Measurements from ENCODE around the gene CXCR6. TPM values are rescaled to one million over a fixed set of nuclear protein-coding genes. Genes with fewer than 3 reads are reported as not detected.

The CXCR6 gene
- total RNA-seq, 2 donors from 2014 or later, result 2.0 to 13.1 TPM

GRCh38 chr3:45955706-45956105 is 12.4 kb downstream of the CXCR6 start:
- H3K4me3 Mint-ChIP-seq, result no peak overlapping the region
- DNase-seq, result no peak
- no peaks in the 10 kb centered on the region for H3K27me3 Mint-ChIP-seq (ENCODE audit: low read depth)
- H3K36me3 Mint-ChIP-seq (ENCODE audit: insufficient read depth in 2 of 2), result peaks cover 47 to 58% of the 10 kb centered on the region in 2 donors
- H3K4me1 Mint-ChIP-seq (ENCODE audit: low read depth), result peaks cover 44% of the 10 kb centered on the region
- no peak for ATAC-seq (replicated peaks in 1 of 2)
- H3K9me3 Mint-ChIP-seq, result no peaks in the 10 kb centered on the region
- no peak overlapping the region for H3K27ac Mint-ChIP-seq

GRCh38 chr3:45957586-45957985 is 14.3 kb downstream of the CXCR6 start:
- Mint-ChIP-seq H3K4me3 (peak overlapping the region in 1 of 2 donors; percentile 8), H3K4me1 (ENCODE audit: low read depth) (peaks cover 46% of the 10 kb centered on the region), H3K27ac (no peak overlapping the region), H3K36me3 (ENCODE audit: insufficient read depth in 2 of 2) (peaks cover 43 to 59% of the 10 kb centered on the region in 2 donors), H3K9me3 (peaks cover 0 to 2% of the 10 kb centered on the region in 2 donors), H3K27me3 (ENCODE audit: low read depth) (no peaks in the 10 kb centered on the region)
- ATAC-seq (replicated peaks in 1 of 2), result no peak
- DNase-seq, result no peak

- H3K36me3 Mint-ChIP-seq (ENCODE audit: insufficient read depth in 2 of 2), result peaks cover 43 to 56% of the 10 kb centered on the region in 2 donors
- H3K4me3 Mint-ChIP-seq, result no peak overlapping the region
- ATAC-seq (replicated peaks in 1 of 2) (no peak), DNase-seq (no peak)
- no peaks in the 10 kb centered on the region for H3K27me3 Mint-ChIP-seq (ENCODE audit: low read depth)
- peaks cover 0 to 2% of the 10 kb centered on the region in 2 donors for H3K9me3 Mint-ChIP-seq
- peaks cover 47% of the 10 kb centered on the region for H3K4me1 Mint-ChIP-seq (ENCODE audit: low read depth)
- H3K27ac Mint-ChIP-seq, result no peak overlapping the region
Observed at GRCh38 chr3:45958321-45958791, 15.1 kb downstream of the CXCR6 start.

GRCh38 chr3:45959201-45959600 is 15.9 kb downstream of the CXCR6 start:
- H3K4me3 Mint-ChIP-seq, result no peak overlapping the region
- H3K27me3 Mint-ChIP-seq (ENCODE audit: low read depth), result no peaks in the 10 kb centered on the region
- ATAC-seq (replicated peaks in 1 of 2) (no peak), DNase-seq (no peak)
- H3K36me3 Mint-ChIP-seq (ENCODE audit: insufficient read depth in 2 of 2), result peaks cover 41 to 55% of the 10 kb centered on the region in 2 donors
- H3K4me1 Mint-ChIP-seq (ENCODE audit: low read depth), result peaks cover 54% of the 10 kb centered on the region
- H3K27ac Mint-ChIP-seq, result peak overlapping the region; percentile 76
- H3K9me3 Mint-ChIP-seq, result peaks cover 0 to 2% of the 10 kb centered on the region in 2 donors

- Mint-ChIP-seq H3K4me1 (ENCODE audit: low read depth) (peaks cover 65% of the 10 kb centered on the region), H3K9me3 (peaks cover 0 to 2% of the 10 kb centered on the region in 2 donors), H3K36me3 (ENCODE audit: insufficient read depth in 2 of 2) (peaks cover 32 to 45% of the 10 kb centered on the region in 2 donors), H3K4me3 (no peak overlapping the region), H3K27me3 (ENCODE audit: low read depth) (no peaks in the 10 kb centered on the region), H3K27ac (no peak overlapping the region)
- DNase-seq (no peak), ATAC-seq (replicated peaks in 1 of 2) (no peak)
Observed at GRCh38 chr3:45960289-45960688, 17.0 kb downstream of the CXCR6 start.

- Mint-ChIP-seq H3K36me3 (ENCODE audit: insufficient read depth in 2 of 2) (peaks cover 28 to 44% of the 10 kb centered on the region in 2 donors), H3K27me3 (ENCODE audit: low read depth) (no peaks in the 10 kb centered on the region), H3K4me1 (ENCODE audit: low read depth) (peaks cover 81% of the 10 kb centered on the region), H3K27ac (no peak overlapping the region), H3K4me3 (peak overlapping the region; percentile 16 to 62), H3K9me3 (peaks cover 0 to 2% of the 10 kb centered on the region in 2 donors)
- peak; percentile 54 to 56 for ATAC-seq (replicated peaks in 1 of 2)
- peak; percentile 64 to 70 for DNase-seq
Observed at GRCh38 chr3:45962033-45962432, 18.8 kb downstream of the CXCR6 start.

GRCh38 chr3:45964139-45964538 is 20.9 kb downstream of the CXCR6 start:
- Mint-ChIP-seq H3K9me3 (peaks cover 0 to 2% of the 10 kb centered on the region in 2 donors), H3K4me1 (ENCODE audit: low read depth) (peaks cover 87% of the 10 kb centered on the region), H3K27me3 (ENCODE audit: low read depth) (no peaks in the 10 kb centered on the region), H3K27ac (peak overlapping the region; percentile 56), H3K36me3 (ENCODE audit: insufficient read depth in 2 of 2) (peaks cover 33 to 44% of the 10 kb centered on the region in 2 donors), H3K4me3 (peak overlapping the region; percentile 55 to 62)
- ATAC-seq (replicated peaks in 1 of 2) (peak; percentile 87 to 88), DNase-seq (peak; percentile 76 to 80)

- peak overlapping the region; percentile 72 for H3K27ac Mint-ChIP-seq
- ATAC-seq (replicated peaks in 1 of 2), result peak; percentile 29 to 30
- H3K4me3 Mint-ChIP-seq, result peak overlapping the region; percentile 55 to 62
- H3K4me1 Mint-ChIP-seq (ENCODE audit: low read depth), result peaks cover 87% of the 10 kb centered on the region
- H3K36me3 Mint-ChIP-seq (ENCODE audit: insufficient read depth in 2 of 2), result peaks cover 26 to 37% of the 10 kb centered on the region in 2 donors
- no peaks in the 10 kb centered on the region for H3K27me3 Mint-ChIP-seq (ENCODE audit: low read depth)
- peaks cover 0 to 2% of the 10 kb centered on the region in 2 donors for H3K9me3 Mint-ChIP-seq
- no peak for DNase-seq
Observed at GRCh38 chr3:45965253-45965652, 22.0 kb downstream of the CXCR6 start.

- H3K4me1 Mint-ChIP-seq (ENCODE audit: low read depth), result peaks cover 91% of the 10 kb centered on the region
- peaks cover 28 to 37% of the 10 kb centered on the region in 2 donors for H3K36me3 Mint-ChIP-seq (ENCODE audit: insufficient read depth in 2 of 2)
- peak overlapping the region; percentile 55 to 62 for H3K4me3 Mint-ChIP-seq
- DNase-seq (no peak), ATAC-seq (replicated peaks in 1 of 2) (peak in 1 of 2 donors; percentile 6)
- H3K9me3 Mint-ChIP-seq, result peaks cover 0 to 2% of the 10 kb centered on the region in 2 donors
- peak overlapping the region; percentile 72 for H3K27ac Mint-ChIP-seq
- no peaks in the 10 kb centered on the region for H3K27me3 Mint-ChIP-seq (ENCODE audit: low read depth)
Observed at GRCh38 chr3:45965653-45966052, 22.4 kb downstream of the CXCR6 start.

- Mint-ChIP-seq H3K9me3 (no peaks in the 10 kb centered on the region), H3K27me3 (ENCODE audit: low read depth) (no peaks in the 10 kb centered on the region), H3K27ac (no peak overlapping the region), H3K4me3 (peak overlapping the region; percentile 15 to 42), H3K4me1 (ENCODE audit: low read depth) (peaks cover 88% of the 10 kb centered on the region), H3K36me3 (ENCODE audit: insufficient read depth in 2 of 2) (peaks cover 24 to 35% of the 10 kb centered on the region in 2 donors)
- ATAC-seq (replicated peaks in 1 of 2), result no peak
- no peak for DNase-seq
Observed at GRCh38 chr3:45966371-45966791, 23.1 kb downstream of the CXCR6 start.

- Mint-ChIP-seq H3K27ac (no peak overlapping the region), H3K27me3 (ENCODE audit: low read depth) (no peaks in the 10 kb centered on the region), H3K36me3 (ENCODE audit: insufficient read depth in 2 of 2) (peaks cover 22 to 37% of the 10 kb centered on the region in 2 donors), H3K4me3 (peak overlapping the region in 1 of 2 donors; percentile 15), H3K4me1 (ENCODE audit: low read depth) (peaks cover 88% of the 10 kb centered on the region), H3K9me3 (no peaks in the 10 kb centered on the region)
- no peak for DNase-seq
- ATAC-seq (replicated peaks in 1 of 2), result no peak
Observed at GRCh38 chr3:45966950-45967640, 23.8 kb downstream of the CXCR6 start.

- no peak for DNase-seq
- no peak for ATAC-seq (replicated peaks in 1 of 2)
- no peaks in the 10 kb centered on the region for H3K27me3 Mint-ChIP-seq (ENCODE audit: low read depth)
- peaks cover 88% of the 10 kb centered on the region for H3K4me1 Mint-ChIP-seq (ENCODE audit: low read depth)
- peaks cover 22 to 37% of the 10 kb centered on the region in 2 donors for H3K36me3 Mint-ChIP-seq (ENCODE audit: insufficient read depth in 2 of 2)
- H3K27ac Mint-ChIP-seq, result no peak overlapping the region
- no peaks in the 10 kb centered on the region for H3K9me3 Mint-ChIP-seq
- H3K4me3 Mint-ChIP-seq, result no peak overlapping the region
Observed at GRCh38 chr3:45967724-45968123, 24.5 kb downstream of the CXCR6 start.

- no peak overlapping the region for H3K4me3 Mint-ChIP-seq
- no peak overlapping the region for H3K27ac Mint-ChIP-seq
Observed at GRCh38 chr3:45968149-45968548, 24.9 kb downstream of the CXCR6 start.

More at GRCh38 chr3:45968149-45968548, 24.9 kb downstream of the CXCR6 start:
- Mint-ChIP-seq H3K4me1 (ENCODE audit: low read depth) (peaks cover 88% of the 10 kb centered on the region), H3K9me3 (no peaks in the 10 kb centered on the region), H3K36me3 (ENCODE audit: insufficient read depth in 2 of 2) (peaks cover 21 to 36% of the 10 kb centered on the region in 2 donors), H3K27me3 (ENCODE audit: low read depth) (no peaks in the 10 kb centered on the region)
- DNase-seq (no peak), ATAC-seq (replicated peaks in 1 of 2) (no peak)
